K562 (cell line): ENCODE results near the gene NAA38. TPM values are rescaled to one million over a fixed set of nuclear protein-coding genes. Genes with fewer than 3 reads are reported as not detected.

Experiments
- ATAC-seq: fragments of 200-7000 bp; cut with Tn5 transposase; 3 replicates; pipeline ENCODE4 v1.9.1; 2020; ENCODE audit warnings: moderate library complexity
- BruUV-seq: library from RNA; stranded (reverse); fragments of 400-500 nt; replicated peaks from 2 replicates; lab custom pipeline; 2021; lab: Mats Ljungman, UMichigan
- CTCF ChIA-PET: fragments of 300-600 bp; formaldehyde crosslinking; extraction: SDS; loops from one replicate; lab custom pipeline; 2021; ENCODE audit warnings: low intra/inter-chr PET ratio; lab: Yijun Ruan, JAX
- POLR2A ChIA-PET: fragments of 300-600, 350-650 bp; sonication (Branson Sonifier 250); formaldehyde crosslinking; extraction: SDS; loops from one replicate; lab custom pipeline; 2021; ENCODE audit warnings: antibody characterized with exemption, inconsistent platforms; lab: Yijun Ruan, JAX
- DNase-seq, 4 experiments: peaks; one replicate each; pipeline versions ENCODE4 v3.0.0 to v3.0.0-alpha.2; 2011 to 2018; ENCODE audit warnings: low spot score in 3 of 4, mixed read lengths in 3 of 4; ENCODE audit errors: extremely low read depth in 1 of 4
- FAIRE-seq: peaks from 2 replicates; lab custom pipeline; 2011; peaks lifted over from hg19 to GRCh38; lab: Jason Lieb, UNC
- H2AFZ ChIP-seq: 2 replicates; pipeline ENCODE4 v1.6.0; 2011; ENCODE audit warnings: low read depth, low read length, control low read depth, inconsistent platforms
- H3K27ac ChIP-seq: fragments of 200-600 bp; 3 replicates; pipeline ENCODE4 v1.8.0; 2011; ENCODE audit warnings: low read depth, mild to moderate bottlenecking, control low read depth, inconsistent platforms, low read length, moderate library complexity, mixed read lengths; ENCODE audit errors: extremely low read depth
- H3K27me3 ChIP-seq, 2 experiments: fragments of 300-600 bp in 1 of 2; 2 replicates in 1 of 2; 3 replicates in 1 of 2; pipeline versions ENCODE4 v1.6.0 to v1.8.0; 2011; ENCODE audit warnings: inconsistent platforms in 2 of 2, low read length in 2 of 2, mild to moderate bottlenecking in 1 of 2, mixed read lengths in 1 of 2, moderate library complexity in 1 of 2; ENCODE audit not compliant: control insufficient read depth in 2 of 2, insufficient read depth in 2 of 2
- H3K36me3 ChIP-seq: fragments of 300-600 bp; 3 replicates; pipeline ENCODE4 v1.8.0; 2011; ENCODE audit warnings: mild to moderate bottlenecking, low read length, inconsistent platforms; ENCODE audit not compliant: control insufficient read depth, insufficient read depth
- H3K4me1 ChIP-seq, 2 experiments: fragments of 200-600 bp in 1 of 2; replicated peaks in 1 of 2; 2 replicates in 1 of 2; 3 replicates in 1 of 2; pipeline versions ENCODE4 v1.5.1 to v1.8.0; 2011; ENCODE audit warnings: inconsistent platforms in 2 of 2, low read length in 2 of 2, mild to moderate bottlenecking in 1 of 2, mixed read lengths in 1 of 2, moderate library complexity in 1 of 2; ENCODE audit not compliant: control insufficient read depth in 2 of 2, insufficient read depth in 2 of 2
- H3K4me2 ChIP-seq: 2 replicates; pipeline ENCODE4 v1.6.1; 2011; ENCODE audit warnings: low read length, control low read depth, inconsistent platforms, mixed read lengths; ENCODE audit not compliant: insufficient read depth
- H3K4me3 ChIP-seq: fragments of 200-600 bp; sonication (generic), shearing (Covaris generic); 2 replicates; pipeline ENCODE4 v1.5.1; 2016; ENCODE audit warnings: control low read depth, inconsistent platforms
- H3K79me2 ChIP-seq: fragments of 200-600 bp; 3 replicates; pipeline ENCODE4 v1.8.0; 2011; ENCODE audit warnings: low read length, inconsistent platforms; ENCODE audit not compliant: control insufficient read depth, insufficient read depth
- H3K9ac ChIP-seq, 2 experiments: 2 replicates each; pipeline versions ENCODE4 v1.6.0 to v1.6.1; 2011; ENCODE audit warnings: low read depth in 2 of 2, low read length in 2 of 2, control low read depth in 1 of 2, inconsistent platforms in 1 of 2, mild to moderate bottlenecking in 1 of 2, mixed read lengths in 1 of 2; ENCODE audit not compliant: insufficient read depth in 1 of 2
- H3K9me1 ChIP-seq: one replicate; pipeline ENCODE4 v1.6.0; 2011; ENCODE audit warnings: inconsistent platforms, mild to moderate bottlenecking, low read length, moderate library complexity; ENCODE audit not compliant: control insufficient read depth, insufficient read depth
- H3K9me3 ChIP-seq: replicated peaks from 2 replicates; pipeline ENCODE4 v1.5.1; 2011; ENCODE audit warnings: low read depth, low read length, inconsistent platforms; ENCODE audit not compliant: control insufficient read depth, insufficient read depth
- H4K20me1 ChIP-seq: replicated peaks from 2 replicates; pipeline ENCODE4 v1.6.1; 2011; ENCODE audit warnings: low read length, inconsistent platforms, mixed read lengths; ENCODE audit not compliant: control insufficient read depth, insufficient read depth
- EHMT2 ChIP-seq: fragments of 450-650 bp; IDR thresholded peaks from 2 replicates; pipeline ENCODE4 v1.6.1; 2018; ENCODE audit warnings: antibody characterized with exemption
- ETS2 ChIP-seq: IDR thresholded peaks from 2 replicates; pipeline ENCODE4 v1.6.1; 2016; ENCODE audit warnings: borderline replicate concordance, missing genetic modification characterization, mild to moderate bottlenecking, moderate library complexity, missing compliant biosample characterization; ENCODE audit not compliant: poor library complexity, severe bottlenecking
- NCOA2 ChIP-seq, 2 experiments: fragments of 450-650 bp; IDR thresholded peaks; 2 replicates each; pipeline ENCODE4 v1.6.1; 2018; ENCODE audit warnings: mild to moderate bottlenecking in 2 of 2, moderate library complexity in 1 of 2; ENCODE audit not compliant: partially characterized antibody in 2 of 2
- NR2C1 ChIP-seq, 2 experiments: fragments of 450-650 bp; IDR thresholded peaks; 2 replicates each; pipeline ENCODE4 v1.6.1; 2017; ENCODE audit warnings: mild to moderate bottlenecking in 2 of 2, antibody characterized with exemption in 1 of 2, inconsistent platforms in 1 of 2, missing compliant biosample characterization in 1 of 2, missing genetic modification characterization in 1 of 2
- RAD51 ChIP-seq: fragments of 450-650 bp; IDR thresholded peaks from 2 replicates; pipeline ENCODE4 v1.7.1; 2016; ENCODE audit warnings: low read depth, mild to moderate bottlenecking, borderline replicate concordance
- RNF219 ChIP-seq: fragments of 250-450 bp; sonication (Bioruptor Pico); IDR thresholded peaks from 2 replicates; pipeline ENCODE4 v1.5.0; 2022; ENCODE audit warnings: mild to moderate bottlenecking
- THRB ChIP-seq: fragments of 450-650 bp; formaldehyde crosslinking; conservative IDR thresholded peaks from 2 replicates; pipeline ENCODE4 v1.4.0; 2022; ENCODE audit warnings: mild to moderate bottlenecking, missing genetic modification characterization
- ZBTB33 ChIP-seq: sonication (generic); formaldehyde crosslinking; IDR thresholded peaks from 2 replicates; pipeline ENCODE4 v1.8.1; 2023; ENCODE audit warnings: mild to moderate bottlenecking, missing genetic modification reagents
- ZKSCAN3 ChIP-seq: fragments of 250-450 bp; sonication (Bioruptor Pico); IDR thresholded peaks from 2 replicates; pipeline ENCODE4 v1.4.0; 2020
- ZNF133 ChIP-seq: fragments of 250-450 bp; sonication (Bioruptor Pico); IDR thresholded peaks from 2 replicates; pipeline ENCODE4 v1.4.0; 2020; ENCODE audit warnings: mild to moderate bottlenecking
- ZNF263 ChIP-seq: sonication (generic); formaldehyde crosslinking; IDR thresholded peaks from 2 replicates; pipeline ENCODE4 v1.8.0; 2022; ENCODE audit warnings: mild to moderate bottlenecking, missing genetic modification reagents, borderline replicate concordance
- ZNF592 ChIP-seq: fragments of 450-650 bp; IDR thresholded peaks from 2 replicates; pipeline ENCODE4 v1.6.1; 2017; ENCODE audit warnings: antibody characterized with exemption, mild to moderate bottlenecking
- ZNF76 ChIP-seq: fragments of 250-450 bp; sonication (Bioruptor Pico); IDR thresholded peaks from 2 replicates; pipeline ENCODE4 v1.4.0; 2020; ENCODE audit warnings: mild to moderate bottlenecking, moderate library complexity, borderline replicate concordance
- WGBS: fragments of 100-300 bp; shearing (Covaris generic); methylation state at CpG from one replicate; pipeline ENCODE4 v1.1.6; 2016; ENCODE audit warnings: low coverage, mixed read lengths; ENCODE audit not compliant: insufficient coverage; ENCODE audit errors: missing lambda C conversion rate; 5-methylcytosine and 5-hydroxymethylcytosine counted together
- in situ Hi-C: fragments of 300-500 bp; cut with MboI; formaldehyde crosslinking; loops from 4 replicates; pipeline ENCODE4 v1.15.0; 2018; ENCODE audit warnings: inconsistent platforms, mixed read lengths
- intact Hi-C: fragments of 100-400 bp; cut with micrococcal nuclease; formaldehyde crosslinking; loops from 2 replicates; pipeline ENCODE4 v1.14.2; 2022
- polyA plus RNA-seq, 8 experiments: library from polyadenylated mRNA; depleted of rRNA in 4 of 8; stranded (reverse) in 5 of 8; unstranded in 3 of 8; fragments of >200 nt; fragmentation: Nextera tagmentation in 2 of 8; fragmentation: Illumina TruSeq in 1 of 8; extraction: Ambion mirVana in 2 of 8; extraction: Trizol in 1 of 8; gene quantifications; 2 replicates each; pipeline versions ENCODE4 v1.2.1 to v1.2.3, GENCODE V29; 2011 to 2014; ENCODE audit warnings: inconsistent platforms in 1 of 8, missing spikeins in 1 of 8
- total RNA-seq, 7 experiments: library from RNA; depleted of rRNA in 6 of 7; stranded (reverse); fragments of >200 nt in 6 of 7; fragmentation: Illumina TruSeq in 2 of 7; extraction: Trizol in 2 of 7; gene quantifications; 2 replicates each; pipeline versions ENCODE4 v1.2.1 to v1.2.3, GENCODE V29; 2011 to 2021; ENCODE audit warnings: low replicate concordance in 1 of 7

NAA38 gene
- total and polyA plus RNA-seq, 9 of the 15 experiments (the other 6 are each of a cell fraction or from before 2014, with no cell fraction given) = 16.4 to 99.8 (median 57.3) TPM

GRCh38 chr17:7873051-7873450 is 15.7 kb upstream of the NAA38 start:
- intact Hi-C loops (no loop called here), in situ Hi-C loops (no loop called here)
- FAIRE-seq (no peak), ATAC-seq (no peak), DNase-seq (no peak)
- Histone ChIP-seq H3K9ac (no peak overlapping the region), H3K27ac (no peak overlapping the region), H4K20me1 (no peaks in the 10 kb centered on the region), H3K36me3 (peaks cover 24% of the 10 kb centered on the region; the same call in 2 of the 3 replicates), H3K9me1 (no peaks in the 10 kb centered on the region), H3K27me3 (no peaks in the 10 kb centered on the region), H3K9me3 (no peaks in the 10 kb centered on the region), H3K4me3 (no peak overlapping the region), H3K4me1 (no peaks in the 10 kb centered on the region), H2AFZ (no peak overlapping the region), H3K79me2 (no peaks in the 10 kb centered on the region), H3K4me2 (no peak overlapping the region)
- WGBS = 65% methylated on average over 4 of the region's 4 CpGs
- TF ChIP-seq NCOA2 (IDR thresholded peaks at IDR 0.05; ENCODE audit: partially characterized antibody in 2 of 2) = no peak
- TF ChIP-seq RNF219 = no peak
- TF ChIP-seq ZBTB33 = no peak
- no peak for TF ChIP-seq ETS2 (tag)
- TF ChIP-seq ZNF76 (CRISPR knock-in tag) = no peak
- no peak for TF ChIP-seq ZNF133
- TF ChIP-seq ZKSCAN3 (CRISPR knock-in tag) = no peak
- TF ChIP-seq ZNF263 (CRISPR knock-in tag) = no peak
- TF ChIP-seq RAD51 = no peak
- TF ChIP-seq NR2C1 (IDR thresholded peaks at IDR 0.05) = no peak
- no peak for TF ChIP-seq NR2C1 (tag; IDR thresholded peaks at IDR 0.05)
- no peak for TF ChIP-seq ZNF592
- no peak for TF ChIP-seq EHMT2
- no peak for TF ChIP-seq THRB (CRISPR knock-in tag)
- ChIA-PET POLR2A (interaction anchor here (0.7 to 2.2 kb wide), 4 partner anchors 8 to 16 kb away, joined by 3 to 13 read pairs (median 6); partner anchors contain the start of gene NAA38), CTCF (no interaction called here)
- no TSS peak for BruUV-seq
